ENCODE data around the gene CCDC187. TPM values are rescaled to one million over a fixed set of nuclear protein-coding genes. Genes with fewer than 3 reads are reported as not detected.

The CCDC187 gene
- total and polyA plus RNA-seq, 2 of the 13 experiments (the other 11 are each of a cell fraction or from before 2014, with no cell fraction given), result 0.03 to 0.13 TPM

DNA sequence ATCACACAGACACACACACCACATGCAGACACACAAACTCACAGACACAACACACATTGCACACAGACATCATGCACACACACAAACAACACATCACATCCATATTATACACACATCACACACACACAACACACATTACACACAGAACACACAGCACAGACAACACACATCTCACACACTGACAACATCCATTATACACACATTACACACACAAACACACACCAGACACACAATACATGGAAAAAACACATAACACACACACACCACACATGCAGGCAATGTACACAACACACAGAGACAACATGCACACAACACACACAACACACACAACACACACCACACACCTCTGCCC is 4.8 kb upstream of the CCDC187 start (continued):
- peak; percentile 15; the same call in 1 of the 2 replicates for TF ChIP-seq NFRKB (IDR thresholded peaks at IDR 0.05)

DNA sequence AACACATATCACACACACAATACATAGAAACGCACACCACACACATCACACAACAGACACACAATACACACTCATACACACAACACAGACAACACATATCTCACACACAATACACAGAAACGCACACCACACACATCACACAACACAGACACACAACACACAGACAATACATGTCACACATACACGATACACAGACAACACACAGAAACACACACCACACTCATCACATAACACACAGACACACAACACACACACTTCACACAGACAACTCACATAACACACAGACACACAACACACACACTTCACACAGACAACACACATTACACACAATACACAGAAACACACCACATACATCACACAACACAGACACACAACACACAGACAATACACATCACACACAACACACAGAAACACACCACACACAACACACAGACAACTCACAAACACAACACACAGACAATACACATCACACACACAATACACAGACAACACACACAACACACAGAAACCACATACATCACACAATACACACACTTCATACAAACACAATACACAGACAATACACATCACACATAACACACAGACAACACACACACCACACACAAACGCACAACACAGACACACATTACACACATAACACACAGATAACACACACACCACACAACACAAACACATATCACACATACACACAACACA is 4.3 kb upstream of the CCDC187 start:
- H3K4me3 ChIP-seq (replicated peaks in 1 of 3; ENCODE audit: insufficient read depth in 1 of 3, low read depth in 2 of 3, low read length in 3 of 3), result no peak overlapping the region
- no peaks in the 10 kb centered on the region for H3K9me3 ChIP-seq (ENCODE audit: low read length)
- BruUV-seq (replicated peaks), result no TSS peak
- intact Hi-C loops (cut with micrococcal nuclease; ENCODE audit: unreplicated experiment), result no loop called here
- H3K9ac ChIP-seq (ENCODE audit: insufficient read depth, low read depth, low read length), result no peak overlapping the region
- WGBS (ENCODE audit: low lambda C conversion rate), result 60% methylated on average over 3 of the region's 4 CpGs
- TF ChIP-seq ZNF768 (CRISPR knock-in tag; IDR thresholded peaks at IDR 0.05), result no peak
- 0 out of 2 replicates have a peak, but pooled peaks have one; percentile 3 for TF ChIP-seq LCORL (IDR thresholded peaks at IDR 0.05)
- no peak for TF ChIP-seq LCORL (CRISPR knock-in tag; IDR thresholded peaks at IDR 0.05)
- no peak for TF ChIP-seq CREM (IDR thresholded peaks at IDR 0.05)
- TF ChIP-seq CREM (CRISPR knock-in tag; IDR thresholded peaks at IDR 0.05), result no peak
- 0 out of 2 replicates have a peak, but pooled peaks have one; percentile 21 for TF ChIP-seq ZNF207 (IDR thresholded peaks at IDR 0.05; ENCODE audit: borderline replicate concordance)
- TF ChIP-seq ZNF773 (CRISPR knock-in tag; IDR thresholded peaks at IDR 0.05; ENCODE audit: borderline replicate concordance), result no peak
- 0 out of 2 replicates have a peak, but pooled peaks have one; percentile 4 for TF ChIP-seq FOXP1 (IDR thresholded peaks at IDR 0.05)
- TF ChIP-seq FOXP1 (CRISPR knock-in tag; IDR thresholded peaks at IDR 0.05), result no peak
- TF ChIP-seq GMEB2 (CRISPR knock-in tag; IDR thresholded peaks at IDR 0.05; ENCODE audit: low read depth), result no peak
- peak; percentile 92 for TF ChIP-seq ZNF646 (CRISPR knock-in tag; IDR thresholded peaks at IDR 0.05)
- TF ChIP-seq KLF11 (CRISPR knock-in tag; IDR thresholded peaks at IDR 0.05), result no peak
- H2AFZ ChIP-seq (ENCODE audit: low read length), result no peak overlapping the region
- no peak overlapping the region for H3K4me2 ChIP-seq (ENCODE audit: low read depth, low read length)
- H3K79me2 ChIP-seq (ENCODE audit: insufficient read depth, low read length), result no peaks in the 10 kb centered on the region
- peaks cover 63% of the 10 kb centered on the region for H3K4me1 ChIP-seq (ENCODE audit: insufficient read depth, low read length)
- H3K36me3 ChIP-seq (replicated peaks in 1 of 2; ENCODE audit: control insufficient read depth in 1 of 2, insufficient read depth in 2 of 2, low read length in 2 of 2), result no peaks in the 10 kb centered on the region
- H3K27ac ChIP-seq (ENCODE audit: extremely low read length, insufficient read depth, low read length), result no peak overlapping the region
- POLR2A ChIA-PET, result no interaction called here
- FAIRE-seq, result no peak
- CTCF ChIA-PET (ENCODE audit: low intra/inter-chr PET ratio, low total read pairs), result no interaction called here
- DNase-seq (ENCODE audit: low spot score), result no peak
- H3K27me3 ChIP-seq (ENCODE audit: control insufficient read depth in 1 of 2, insufficient read depth in 2 of 2, low read length in 2 of 2), result peaks cover 3 to 20% of the 10 kb centered on the region in 2 experiments
- H4K20me1 ChIP-seq (ENCODE audit: insufficient read depth, low read length), result no peaks in the 10 kb centered on the region
- ATAC-seq, result no peak
- in situ Hi-C loops (cut with HindIII; ENCODE audit: extremely low pct_ligation_motif_present, low pct_unique_long_range_greater_than_20kb), result no loop called here
